ENCODE results near the gene SEMA3B.

The SEMA3B gene

GRCh38 chr3:50266836-50267235 is 2.1 kb upstream of the SEMA3B start:
- TF ChIP-seq TOX (CRISPR knock-in tag; IDR thresholded peaks at IDR 0.05; ENCODE audit: borderline replicate concordance) (no peak), CSRNP3 (CRISPR knock-in tag; IDR thresholded peaks at IDR 0.05) (no peak), RARB (CRISPR knock-in tag; IDR thresholded peaks at IDR 0.05) (no peak), ZC3H10 (CRISPR knock-in tag; IDR thresholded peaks at IDR 0.05) (no peak), ISL1 (CRISPR knock-in tag; IDR thresholded peaks at IDR 0.05) (no peak), ZNF70 (CRISPR knock-in tag; IDR thresholded peaks at IDR 0.05) (no peak), PPARA (CRISPR knock-in tag; IDR thresholded peaks at IDR 0.05; ENCODE audit: borderline replicate concordance) (no peak), ZNF565 (CRISPR knock-in tag; conservative IDR thresholded peaks at IDR 0.05; ENCODE audit: low read depth) (no peak), TSHZ2 (CRISPR knock-in tag; IDR thresholded peaks at IDR 0.05) (no peak), CSDC2 (CRISPR knock-in tag; IDR thresholded peaks at IDR 0.05) (no peak), GLIS3 (CRISPR knock-in tag; IDR thresholded peaks at IDR 0.05) (no peak), ZFP3 (CRISPR knock-in tag; IDR thresholded peaks at IDR 0.05) (no peak), ARNTL (CRISPR knock-in tag; IDR thresholded peaks at IDR 0.05; ENCODE audit: borderline replicate concordance, low read depth) (no peak), OSR1 (CRISPR knock-in tag; IDR thresholded peaks at IDR 0.05) (no peak), POU6F1 (CRISPR knock-in tag; IDR thresholded peaks at IDR 0.05; ENCODE audit: borderline replicate concordance, low read depth) (no peak), ESRRG (CRISPR knock-in tag; IDR thresholded peaks at IDR 0.05) (no peak)
- ATAC-seq = no peak

GRCh38 chr3:50267280-50267913 is 1.6 kb upstream of the SEMA3B start:
- ATAC-seq = 0 out of 3 replicates have a peak, but pooled peaks have one; percentile 2
- TF ChIP-seq PPARA (CRISPR knock-in tag; IDR thresholded peaks at IDR 0.05; ENCODE audit: borderline replicate concordance) = no peak
- no peak for TF ChIP-seq ZNF8 (CRISPR knock-in tag; IDR thresholded peaks at IDR 0.05)
- no peak for TF ChIP-seq PATZ1 (CRISPR knock-in tag; IDR thresholded peaks at IDR 0.05; ENCODE audit: borderline replicate concordance)
- no peak for TF ChIP-seq OSR1 (CRISPR knock-in tag; IDR thresholded peaks at IDR 0.05)
- TF ChIP-seq GLIS3 (CRISPR knock-in tag; IDR thresholded peaks at IDR 0.05) = no peak

DNA sequence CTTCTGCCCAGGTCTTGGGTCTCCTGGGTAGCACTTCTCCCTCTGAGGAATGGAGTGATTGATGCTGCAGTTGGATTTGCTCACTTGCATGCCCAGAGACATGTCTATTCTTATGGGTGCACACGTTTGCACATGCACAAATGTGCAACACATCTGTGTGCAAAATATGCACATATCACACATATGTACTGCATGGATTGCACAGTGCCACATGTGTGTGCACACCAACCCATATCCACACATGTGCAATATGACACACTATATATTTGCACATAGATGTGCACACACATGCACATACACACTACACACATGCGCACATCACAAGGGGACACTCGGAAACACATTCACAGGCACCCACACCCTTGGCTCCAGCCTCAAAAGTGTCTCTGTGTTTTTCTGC is 671 bp upstream of the SEMA3B start:
- no peak for ATAC-seq
- TF ChIP-seq CREB5 (CRISPR knock-in tag; IDR thresholded peaks at IDR 0.05; ENCODE audit: low read depth) (no peak), ESRRG (CRISPR knock-in tag; IDR thresholded peaks at IDR 0.05) (no peak), ARNTL (CRISPR knock-in tag; IDR thresholded peaks at IDR 0.05; ENCODE audit: borderline replicate concordance, low read depth) (no peak), RARB (CRISPR knock-in tag; IDR thresholded peaks at IDR 0.05) (no peak), ZNF8 (CRISPR knock-in tag; IDR thresholded peaks at IDR 0.05) (no peak), BACH2 (CRISPR knock-in tag; IDR thresholded peaks at IDR 0.05; ENCODE audit: borderline replicate concordance) (no peak), SNAI2 (CRISPR knock-in tag; IDR thresholded peaks at IDR 0.05) (no peak), ZC3H10 (CRISPR knock-in tag; IDR thresholded peaks at IDR 0.05) (no peak), TCF4 (CRISPR knock-in tag; IDR thresholded peaks at IDR 0.05; ENCODE audit: borderline replicate concordance) (no peak), TSHZ2 (CRISPR knock-in tag; IDR thresholded peaks at IDR 0.05) (no peak), PPARA (CRISPR knock-in tag; IDR thresholded peaks at IDR 0.05; ENCODE audit: borderline replicate concordance) (no peak), POU6F1 (CRISPR knock-in tag; IDR thresholded peaks at IDR 0.05; ENCODE audit: borderline replicate concordance, low read depth) (no peak)
